HepG2 (cell line): ENCODE results near the gene TNXB. TPM values are rescaled to one million over a fixed set of nuclear protein-coding genes. Genes with fewer than 3 reads are reported as not detected.

Experiments
- ARID2 ChIP-seq: sonication (generic); formaldehyde crosslinking; IDR thresholded peaks from 2 replicates; pipeline ENCODE4 v1.8.1; 2022; ENCODE audit warnings: mild to moderate bottlenecking, missing genetic modification reagents, borderline replicate concordance
- ATF1 ChIP-seq: IDR thresholded peaks from 2 replicates; pipeline ENCODE4 v1.6.1; 2016; ENCODE audit warnings: mild to moderate bottlenecking, control low read depth
- ATF7 ChIP-seq, 2 experiments: fragments of 450-650 bp in 1 of 2; sonication (generic) in 1 of 2; formaldehyde crosslinking in 1 of 2; IDR thresholded peaks; 2 replicates each; pipeline versions ENCODE4 v1.4.0 to v1.6.1; 2016 to 2020; ENCODE audit warnings: antibody characterized with exemption in 1 of 2, mild to moderate bottlenecking in 1 of 2, missing genetic modification reagents in 1 of 2
- BCL6 ChIP-seq: IDR thresholded peaks from 2 replicates; pipeline ENCODE4 v1.6.1; 2016; ENCODE audit warnings: missing genetic modification reagents, missing compliant biosample characterization
- CENPBD1 ChIP-seq: sonication (generic); formaldehyde crosslinking; IDR thresholded peaks from 2 replicates; pipeline ENCODE4 v1.8.0; 2022; ENCODE audit warnings: missing genetic modification reagents, low read depth, mild to moderate bottlenecking, borderline replicate concordance
- CREBL2 ChIP-seq: sonication (generic); formaldehyde crosslinking; IDR thresholded peaks from 2 replicates; pipeline ENCODE4 v1.8.1; 2023; ENCODE audit warnings: missing genetic modification reagents, mild to moderate bottlenecking, borderline replicate concordance
- DDIT3 ChIP-seq: sonication (generic); formaldehyde crosslinking; IDR thresholded peaks from 2 replicates; pipeline ENCODE4 v1.4.0; 2020; ENCODE audit warnings: mild to moderate bottlenecking, missing genetic modification reagents
- DMTF1 ChIP-seq: sonication (generic); formaldehyde crosslinking; IDR thresholded peaks from 2 replicates; pipeline ENCODE4 v1.4.0; 2020; ENCODE audit warnings: mild to moderate bottlenecking, missing genetic modification reagents
- DNMT1 ChIP-seq: sonication (generic); formaldehyde crosslinking; IDR thresholded peaks from 2 replicates; pipeline ENCODE4 v1.5.1; 2020; ENCODE audit warnings: mild to moderate bottlenecking, missing genetic modification reagents
- HNRNPK ChIP-seq: fragments of 200-400 bp; formaldehyde crosslinking; IDR thresholded peaks from 2 replicates; pipeline ENCODE4 v1.6.1; 2018; ENCODE audit warnings: low read length, low read depth, moderate library complexity, mild to moderate bottlenecking; ENCODE audit not compliant: poor library complexity, severe bottlenecking
- MYNN ChIP-seq: sonication (generic); formaldehyde crosslinking; IDR thresholded peaks from 2 replicates; pipeline ENCODE4 v1.4.0; 2020; ENCODE audit warnings: mild to moderate bottlenecking, low read depth, missing genetic modification reagents
- NFYB ChIP-seq: sonication (generic); formaldehyde crosslinking; IDR thresholded peaks from 2 replicates; pipeline ENCODE4 v1.4.0; 2020; ENCODE audit warnings: missing genetic modification reagents
- SNAPC4 ChIP-seq: sonication (generic); formaldehyde crosslinking; IDR thresholded peaks from 2 replicates; pipeline ENCODE4 v1.4.0; 2020; ENCODE audit warnings: mild to moderate bottlenecking, missing genetic modification reagents
- SNAPC5 ChIP-seq: sonication (generic); formaldehyde crosslinking; IDR thresholded peaks from 2 replicates; pipeline ENCODE4 v1.8.1; 2023; ENCODE audit warnings: mild to moderate bottlenecking, missing genetic modification reagents, borderline replicate concordance
- U2AF1 ChIP-seq: fragments of 200-400 bp; formaldehyde crosslinking; optimal IDR thresholded peaks from 2 replicates; pipeline ENCODE3; 2017; ENCODE audit warnings: mild to moderate bottlenecking, low read depth, low read length
- YEATS4 ChIP-seq: sonication (generic); formaldehyde crosslinking; IDR thresholded peaks from 2 replicates; pipeline ENCODE4 v1.4.0; 2020; ENCODE audit warnings: missing genetic modification reagents, borderline replicate concordance
- ZFAT ChIP-seq: sonication (generic); formaldehyde crosslinking; conservative IDR thresholded peaks from 2 replicates; pipeline ENCODE4 v1.8.1; 2023; ENCODE audit warnings: missing genetic modification reagents, inconsistent platforms
- ZNF251 ChIP-seq: sonication (generic); formaldehyde crosslinking; IDR thresholded peaks from 2 replicates; pipeline ENCODE4 v1.9.0; 2021; ENCODE audit warnings: mild to moderate bottlenecking, missing genetic modification reagents
- ZNF451 ChIP-seq: sonication (generic); formaldehyde crosslinking; IDR thresholded peaks from 2 replicates; pipeline ENCODE4 v1.5.0; 2020; ENCODE audit warnings: mild to moderate bottlenecking, missing genetic modification reagents
- ZNF616 ChIP-seq: sonication (generic); formaldehyde crosslinking; IDR thresholded peaks from 2 replicates; pipeline ENCODE4 v1.5.0; 2020; ENCODE audit warnings: low read depth, mild to moderate bottlenecking, missing genetic modification reagents
- polyA plus RNA-seq, 8 experiments: library from polyadenylated mRNA; depleted of rRNA in 3 of 8; stranded (reverse) in 7 of 8; unstranded in 1 of 8; fragments of >200 nt; fragmentation: Illumina TruSeq in 4 of 8; extraction: Trizol in 4 of 8; gene quantifications; 2 replicates each; pipeline versions ENCODE4 v1.2.1 to v1.2.3, GENCODE V29; 2011 to 2016; ENCODE audit warnings: low read depth in 4 of 8, missing spikeins in 1 of 8, mixed read lengths in 1 of 8; ENCODE audit not compliant: insufficient read depth in 1 of 8
- total RNA-seq, 5 experiments: library from RNA; depleted of rRNA; stranded (reverse); fragments of >200 nt; fragmentation: Illumina TruSeq; extraction: Trizol; gene quantifications; 2 replicates each; pipeline ENCODE4 v1.2.3, GENCODE V29; 2016; ENCODE audit warnings: low read depth in 1 of 5

The TNXB gene
- total and polyA plus RNA-seq, 2 of the 13 experiments (the other 11 are each of a cell fraction or from before 2014, with no cell fraction given), result 1.6 to 2.7 TPM

GRCh38 chr6:32047855-32048766, 61.0 kb downstream of the TNXB start (continued):
- TF ChIP-seq ZNF616, result peak; percentile 89; the same call in 1 of the 2 replicates
- TF ChIP-seq CREBL2, result no peak; the same call in 1 of the 2 replicates
- peak; percentile 36; the same call in 1 of the 2 replicates for TF ChIP-seq BCL6 (CRISPR knock-in tag)
- TF ChIP-seq DDIT3 (CRISPR knock-in tag), result no peak
- TF ChIP-seq ZFAT (CRISPR knock-in tag), result no peak
- no peak for TF ChIP-seq CENPBD1 (CRISPR knock-in tag)
- TF ChIP-seq ZNF251 (CRISPR knock-in tag), result no peak
- peak; percentile 73; the same call in 1 of the 2 replicates for TF ChIP-seq ARID2
- TF ChIP-seq ATF1, result no peak
- no peak for TF ChIP-seq ATF7 (IDR thresholded peaks at IDR 0.05)
- TF ChIP-seq ATF7 (CRISPR knock-in tag; IDR thresholded peaks at IDR 0.05), result no peak
- no peak for TF ChIP-seq HNRNPK
- TF ChIP-seq ZNF451 (CRISPR knock-in tag), result peak; percentile 72; the same call in 1 of the 2 replicates
- TF ChIP-seq DNMT1, result 0 out of 2 replicates have a peak, but pooled peaks have one; percentile 59
- no peak for TF ChIP-seq MYNN (CRISPR knock-in tag)
- peak; percentile 87 for TF ChIP-seq YEATS4 (CRISPR knock-in tag)
- 0 out of 2 replicates have a peak, but pooled peaks have one; percentile 60 for TF ChIP-seq SNAPC4 (CRISPR knock-in tag)
- TF ChIP-seq DMTF1 (CRISPR knock-in tag), result no peak
- no peak for TF ChIP-seq NFYB (CRISPR knock-in tag)
- no peak for TF ChIP-seq SNAPC5 (CRISPR knock-in tag)
- TF ChIP-seq U2AF1, result no peak
